Rectal smooth muscle tissue (tissue), 1 donor: Measurements from ENCODE around the gene ENOSF1.
"Not testable (repeated sequence)": the region's sequence is repeated elsewhere in the genome, so short reads cannot be mapped to it uniquely, and the experiment has no call there.

Source experiments
- H3K27ac ChIP-seq: one replicate; pipeline ENCODE4 v1.7.0; 2013; ENCODE audit warnings: low read depth, low read length, inconsistent platforms
- H3K27me3 ChIP-seq: one replicate; pipeline ENCODE4 v1.7.0; 2013; ENCODE audit warnings: low read length; ENCODE audit not compliant: control insufficient read depth, insufficient read depth
- H3K36me3 ChIP-seq: one replicate; pipeline ENCODE4 v1.7.0; 2013; ENCODE audit warnings: low read length; ENCODE audit not compliant: control insufficient read depth, insufficient read depth
- H3K4me1 ChIP-seq: one replicate; pipeline ENCODE4 v1.7.0; 2013; ENCODE audit warnings: low read length; ENCODE audit not compliant: control insufficient read depth, insufficient read depth
- H3K4me3 ChIP-seq: one replicate; pipeline ENCODE4 v1.7.0; 2013; ENCODE audit warnings: low read length
- H3K9ac ChIP-seq: one replicate; pipeline ENCODE4 v1.7.0; 2013; ENCODE audit warnings: low read length

ENOSF1 gene

GRCh38 chr18:697012-697411 is 15.4 kb downstream of the ENOSF1 start:
- Histone ChIP-seq H3K36me3 (no peaks in the 10 kb centered on the region), H3K4me3 (no peak overlapping the region), H3K9ac (no peak overlapping the region), H3K27me3 (no peaks in the 10 kb centered on the region), H3K27ac (no peak overlapping the region), H3K4me1 (no peaks in the 10 kb centered on the region)

- no peak overlapping the region for H3K27ac ChIP-seq
- no peak overlapping the region for H3K4me3 ChIP-seq
- H3K9ac ChIP-seq, result no peak overlapping the region
- peaks cover 3% of the 10 kb centered on the region for H3K36me3 ChIP-seq
- H3K4me1 ChIP-seq, result no peaks in the 10 kb centered on the region
- no peaks in the 10 kb centered on the region for H3K27me3 ChIP-seq
These were observed 18.8 kb downstream of the ENOSF1 start for GRCh38 chr18:693466-694187.

- Histone ChIP-seq H3K27ac (no peak overlapping the region), H3K4me3 (no peak overlapping the region), H3K27me3 (no peaks in the 10 kb centered on the region), H3K36me3 (peaks cover 3% of the 10 kb centered on the region), H3K4me1 (no peaks in the 10 kb centered on the region), H3K9ac (no peak overlapping the region)
These were observed 19.6 kb downstream of the ENOSF1 start for GRCh38 chr18:692824-693223.

GRCh38 chr18:688323-688722 is 24.1 kb downstream of the ENOSF1 start:
- no peaks in the 10 kb centered on the region for H3K27me3 ChIP-seq
- H3K27ac ChIP-seq, result no peak overlapping the region
- peaks cover 3% of the 10 kb centered on the region for H3K36me3 ChIP-seq
- no peak overlapping the region for H3K9ac ChIP-seq
- no peaks in the 10 kb centered on the region for H3K4me1 ChIP-seq
- H3K4me3 ChIP-seq, result no peak overlapping the region

- Histone ChIP-seq H3K9ac (no peak overlapping the region), H3K4me3 (no peak overlapping the region), H3K27ac (no peak overlapping the region), H3K4me1 (no peaks in the 10 kb centered on the region), H3K27me3 (no peaks in the 10 kb centered on the region), H3K36me3 (peaks cover 8% of the 10 kb centered on the region)
These were observed 25.9 kb downstream of the ENOSF1 start for GRCh38 chr18:686339-687111.

- H3K9ac ChIP-seq, result no peak overlapping the region
- H3K27me3 ChIP-seq, result no peaks in the 10 kb centered on the region
- peaks cover 11% of the 10 kb centered on the region for H3K36me3 ChIP-seq
- no peaks in the 10 kb centered on the region for H3K4me1 ChIP-seq
- H3K4me3 ChIP-seq, result no peak overlapping the region
- no peak overlapping the region for H3K27ac ChIP-seq
These were observed 27.0 kb downstream of the ENOSF1 start for GRCh38 chr18:685438-685837.

GRCh38 chr18:683531-683930 is 28.9 kb downstream of the ENOSF1 start:
- Histone ChIP-seq H3K27ac (no peak overlapping the region), H3K27me3 (no peaks in the 10 kb centered on the region), H3K4me3 (no peak overlapping the region), H3K4me1 (no peaks in the 10 kb centered on the region), H3K9ac (no peak overlapping the region), H3K36me3 (peaks cover 11% of the 10 kb centered on the region)

GRCh38 chr18:682833-683232 is 29.6 kb downstream of the ENOSF1 start:
- H3K4me1 ChIP-seq, result no peaks in the 10 kb centered on the region
- no peak overlapping the region for H3K4me3 ChIP-seq
- H3K9ac ChIP-seq, result no peak overlapping the region
- no peak overlapping the region for H3K27ac ChIP-seq
- peaks cover 11% of the 10 kb centered on the region for H3K36me3 ChIP-seq
- no peaks in the 10 kb centered on the region for H3K27me3 ChIP-seq

GRCh38 chr18:682416-682815 is 30.0 kb downstream of the ENOSF1 start:
- not testable (repeated sequence) for H3K4me3 ChIP-seq, H3K4me1 ChIP-seq, H3K9ac ChIP-seq, H3K27ac ChIP-seq, H3K27me3 ChIP-seq
- H3K36me3 ChIP-seq, result peaks cover 11% of the 10 kb centered on the region

GRCh38 chr18:681985-682384 is 30.4 kb downstream of the ENOSF1 start:
- Histone ChIP-seq H3K4me1 (no peaks in the 10 kb centered on the region), H3K27ac (no peak overlapping the region), H3K36me3 (peaks cover 13% of the 10 kb centered on the region)

GRCh38 chr18:680392-680791 is 32.0 kb downstream of the ENOSF1 start:
- Histone ChIP-seq H3K27me3 (no peaks in the 10 kb centered on the region), H3K9ac (no peak overlapping the region), H3K27ac (no peak overlapping the region), H3K36me3 (peaks cover 14% of the 10 kb centered on the region), H3K4me1 (no peaks in the 10 kb centered on the region), H3K4me3 (no peak overlapping the region)

More at GRCh38 chr18:681985-682384, 30.4 kb downstream of the ENOSF1 start:
- Histone ChIP-seq H3K9ac (no peak overlapping the region), H3K4me3 (no peak overlapping the region), H3K27me3 (no peaks in the 10 kb centered on the region)

- Histone ChIP-seq H3K36me3 (peaks cover 14% of the 10 kb centered on the region), H3K27me3 (no peaks in the 10 kb centered on the region), H3K4me1 (peaks cover 2% of the 10 kb centered on the region), H3K27ac (no peak overlapping the region), H3K4me3 (no peak overlapping the region), H3K9ac (no peak overlapping the region)
These were observed 32.9 kb downstream of the ENOSF1 start for GRCh38 chr18:679516-679915.
